Smooth muscle cell (in vitro differentiated cells): ENCODE data around the gene NPC1. TPM values are rescaled to one million over a fixed set of nuclear protein-coding genes. Genes with fewer than 3 reads are reported as not detected.

ENCODE experiments used
- DNase-seq: peaks from one replicate; lab custom pipeline; 2025; ENCODE audit not compliant: unreplicated experiment; lab: John Stamatoyannopoulos, UW
- H2AFZ ChIP-seq: fragments of 200-600 bp; sonication (generic); 2 replicates; pipeline ENCODE4 v1.6.0; 2016; ENCODE audit warnings: antibody characterized with exemption, low read depth, mild to moderate bottlenecking
- H3F3A ChIP-seq: fragments of 200-600 bp; sonication (generic); 2 replicates; pipeline ENCODE4 v1.6.0; 2017; ENCODE audit warnings: antibody characterized with exemption, low read depth
- H3K27ac ChIP-seq: fragments of 200-600 bp; sonication (generic); 2 replicates; pipeline ENCODE4 v1.5.1; 2016; ENCODE audit warnings: low read depth, mild to moderate bottlenecking
- H3K27me3 ChIP-seq: fragments of 200-600 bp; sonication (generic); 2 replicates; pipeline ENCODE4 v1.6.1; 2016; ENCODE audit warnings: low read depth, mild to moderate bottlenecking
- H3K36me3 ChIP-seq: fragments of 200-600 bp; sonication (generic); 2 replicates; pipeline ENCODE4 v1.5.1; 2016; ENCODE audit warnings: low read depth
- H3K4me1 ChIP-seq: fragments of 200-600 bp; sonication (generic); 2 replicates; pipeline ENCODE4 v1.5.1; 2016; ENCODE audit warnings: low read depth
- H3K4me2 ChIP-seq: fragments of 200-600 bp; sonication (generic); 2 replicates; pipeline ENCODE4 v1.6.0; 2016; ENCODE audit warnings: mild to moderate bottlenecking
- H3K4me3 ChIP-seq: fragments of 200-600 bp; sonication (generic); 2 replicates; pipeline ENCODE4 v1.5.1; 2016; ENCODE audit warnings: mild to moderate bottlenecking
- H3K79me2 ChIP-seq: fragments of 200-600 bp; sonication (generic); 2 replicates; pipeline ENCODE4 v1.6.0; 2016; ENCODE audit warnings: low read depth, mild to moderate bottlenecking
- H3K9ac ChIP-seq: fragments of 200-600 bp; sonication (generic); 2 replicates; pipeline ENCODE4 v1.6.0; 2016; ENCODE audit warnings: low read depth
- H3K9me3 ChIP-seq: fragments of 200-600 bp; sonication (generic); replicated peaks from 2 replicates; pipeline ENCODE4 v1.5.1; 2016; ENCODE audit warnings: low read depth
- H4K20me1 ChIP-seq: fragments of 200-600 bp; sonication (generic); 2 replicates; pipeline ENCODE4 v1.6.0; 2016; ENCODE audit warnings: low read depth
- CTCF ChIP-seq: fragments of 200-600 bp; sonication (generic); IDR thresholded peaks from 2 replicates; pipeline ENCODE4 v1.5.1; 2017; ENCODE audit warnings: borderline replicate concordance, mild to moderate bottlenecking, antibody characterized with exemption; ENCODE audit not compliant: insufficient read depth, poor library complexity, severe bottlenecking
- WGBS: methylation state at CpG from one replicate; pipeline ENCODE4 v1.1.7; 2016; ENCODE audit warnings: low lambda C conversion rate; 5-methylcytosine and 5-hydroxymethylcytosine counted together
- polyA plus RNA-seq: library from polyadenylated mRNA; unstranded; fragments of >200 nt; fragmentation: Nextera tagmentation; extraction: Ambion mirVana; gene quantifications from 2 replicates; pipeline ENCODE4 v1.2.1, GENCODE V29; 2016
- total RNA-seq: library from RNA; depleted of rRNA; stranded (reverse); fragments of >200 nt; gene quantifications from 2 replicates; pipeline ENCODE4 v1.2.3, GENCODE V29; 2014

NPC1 gene
- total and polyA plus RNA-seq, 2 experiments from 2014 or later = 29.9 to 55.5 TPM

DNA sequence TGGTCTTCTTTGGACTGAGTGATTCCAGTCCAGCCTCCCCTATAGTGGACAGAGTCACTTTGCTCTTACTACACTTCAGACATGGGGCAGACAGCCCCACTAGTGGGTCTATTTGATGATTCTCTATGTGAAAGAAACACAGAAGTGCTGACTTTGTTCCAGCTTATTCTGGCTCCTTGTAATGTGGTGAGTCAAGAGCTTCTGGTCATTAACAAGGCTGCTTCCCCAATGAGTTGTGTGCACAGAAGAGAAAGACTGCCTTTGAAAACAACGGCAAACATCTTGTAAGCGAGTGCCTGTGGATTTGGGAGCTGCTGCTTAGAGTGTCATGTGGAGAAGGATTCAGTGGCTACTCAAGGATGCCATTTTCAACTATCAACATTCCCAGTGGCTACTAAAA is 43.8 kb downstream of the NPC1 start:
- H3F3A ChIP-seq = peaks cover 18% of the 10 kb centered on the region
- DNase-seq = no peak
- H3K9ac ChIP-seq = no peak overlapping the region
- peak overlapping the region; percentile 85 for H3K27ac ChIP-seq
- peaks cover 54% of the 10 kb centered on the region for H4K20me1 ChIP-seq
- H3K9me3 ChIP-seq = no peaks in the 10 kb centered on the region
- no peaks in the 10 kb centered on the region for H3K79me2 ChIP-seq
- H3K36me3 ChIP-seq = no peaks in the 10 kb centered on the region
- H3K4me1 ChIP-seq = peaks cover 8% of the 10 kb centered on the region
- no peak overlapping the region for H3K4me3 ChIP-seq
- H3K4me2 ChIP-seq = peak overlapping the region; percentile 75
- H3K27me3 ChIP-seq = no peaks in the 10 kb centered on the region
- no peak overlapping the region for H2AFZ ChIP-seq
- 17% methylated on average over 2 of the region's 2 CpGs for WGBS
- no peak for TF ChIP-seq CTCF

DNA sequence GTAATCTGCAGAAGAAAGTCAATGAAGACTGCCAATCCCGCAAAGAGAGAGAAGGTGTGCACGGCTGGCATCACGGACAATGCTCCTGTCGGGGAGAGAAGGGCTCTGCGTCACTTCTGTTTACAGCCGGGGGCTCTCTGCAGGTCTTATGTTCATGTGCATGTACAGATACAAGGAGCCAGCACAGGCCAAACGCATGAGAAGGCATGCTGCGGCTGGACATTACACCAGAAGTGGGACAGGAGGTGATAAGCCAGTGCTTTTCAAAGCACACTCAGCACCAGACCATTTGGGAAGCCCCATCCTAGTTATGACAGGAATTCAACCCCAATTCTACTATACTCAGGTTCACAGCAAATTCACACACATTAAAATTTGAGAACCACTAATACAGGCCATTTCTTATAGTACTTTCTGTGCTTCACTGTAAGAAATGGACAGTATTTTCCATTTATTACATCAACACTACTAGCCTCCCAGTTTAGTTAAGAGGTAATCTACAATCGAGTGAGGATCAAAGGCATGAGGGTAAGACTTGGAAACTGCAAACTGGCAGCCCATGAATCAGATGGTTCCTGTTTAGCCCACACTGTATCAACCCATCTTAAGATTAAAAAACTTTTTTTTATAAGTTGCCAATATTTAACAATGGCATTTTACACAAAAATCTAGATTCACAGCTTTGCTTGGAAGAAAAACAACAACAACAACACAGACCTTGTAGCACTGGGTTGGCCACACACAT is 44.8 kb downstream of the NPC1 start:
- H2AFZ ChIP-seq = no peak overlapping the region
- H3K4me2 ChIP-seq = peak overlapping the region; percentile 75
- 43% methylated on average over 9 of the region's 9 CpGs for WGBS
- H3K9ac ChIP-seq = peak overlapping the region; percentile 61
- H3K4me3 ChIP-seq = no peak overlapping the region
- H4K20me1 ChIP-seq = peaks cover 60% of the 10 kb centered on the region
- no peak for DNase-seq
- no peak for TF ChIP-seq CTCF
- H3K36me3 ChIP-seq = no peaks in the 10 kb centered on the region
- H3K9me3 ChIP-seq = no peaks in the 10 kb centered on the region
- no peaks in the 10 kb centered on the region for H3K79me2 ChIP-seq
- H3F3A ChIP-seq = peaks cover 16% of the 10 kb centered on the region
- no peaks in the 10 kb centered on the region for H3K27me3 ChIP-seq
- H3K4me1 ChIP-seq = peaks cover 8% of the 10 kb centered on the region
- peak overlapping the region; percentile 85 for H3K27ac ChIP-seq

GRCh38 chr18:23540867-23541266 is 45.4 kb downstream of the NPC1 start:
- WGBS = 8% methylated on average over 5 of the region's 5 CpGs
- no peaks in the 10 kb centered on the region for H3K27me3 ChIP-seq
- H3K27ac ChIP-seq = peak overlapping the region; percentile 85
- peak overlapping the region; percentile 75 for H3K4me2 ChIP-seq
- H2AFZ ChIP-seq = no peak overlapping the region
- H3K9ac ChIP-seq = peak overlapping the region; percentile 61
- peaks cover 60% of the 10 kb centered on the region for H4K20me1 ChIP-seq
- H3K79me2 ChIP-seq = no peaks in the 10 kb centered on the region
- no peaks in the 10 kb centered on the region for H3K36me3 ChIP-seq
- peaks cover 8% of the 10 kb centered on the region for H3K4me1 ChIP-seq
- H3K4me3 ChIP-seq = no peak overlapping the region
- TF ChIP-seq CTCF = no peak
- no peak for DNase-seq
- H3K9me3 ChIP-seq = no peaks in the 10 kb centered on the region
- peaks cover 16% of the 10 kb centered on the region for H3F3A ChIP-seq
